Measurements from ENCODE around the gene CNIH1.

- TF ChIP-seq EZH2phosphoT487 (IDR thresholded peaks at IDR 0.05) (no peak), EZH2 (IDR thresholded peaks at IDR 0.05) (no peak)
- TF ChIP-seq, protein P1, sequence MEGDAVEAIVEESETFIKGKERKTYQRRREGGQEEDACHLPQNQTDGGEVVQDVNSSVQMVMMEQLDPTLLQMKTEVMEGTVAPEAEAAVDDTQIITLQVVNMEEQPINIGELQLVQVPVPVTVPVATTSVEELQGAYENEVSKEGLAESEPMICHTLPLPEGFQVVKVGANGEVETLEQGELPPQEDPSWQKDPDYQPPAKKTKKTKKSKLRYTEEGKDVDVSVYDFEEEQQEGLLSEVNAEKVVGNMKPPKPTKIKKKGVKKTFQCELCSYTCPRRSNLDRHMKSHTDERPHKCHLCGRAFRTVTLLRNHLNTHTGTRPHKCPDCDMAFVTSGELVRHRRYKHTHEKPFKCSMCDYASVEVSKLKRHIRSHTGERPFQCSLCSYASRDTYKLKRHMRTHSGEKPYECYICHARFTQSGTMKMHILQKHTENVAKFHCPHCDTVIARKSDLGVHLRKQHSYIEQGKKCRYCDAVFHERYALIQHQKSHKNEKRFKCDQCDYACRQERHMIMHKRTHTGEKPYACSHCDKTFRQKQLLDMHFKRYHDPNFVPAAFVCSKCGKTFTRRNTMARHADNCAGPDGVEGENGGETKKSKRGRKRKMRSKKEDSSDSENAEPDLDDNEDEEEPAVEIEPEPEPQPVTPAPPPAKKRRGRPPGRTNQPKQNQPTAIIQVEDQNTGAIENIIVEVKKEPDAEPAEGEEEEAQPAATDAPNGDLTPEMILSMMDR (IDR thresholded peaks at IDR 0.05): peak; percentile 25
These were observed 47.1 kb upstream of the CNIH1 start for GRCh38 chr14:54488318-54488645.
